HEK293 (cell line): ENCODE measurements around the gene DRD5.

Source experiments
- ZNF350 ChIP-seq: fragments of 450-650 bp; formaldehyde crosslinking; IDR thresholded peaks from 2 replicates; pipeline ENCODE4 v1.5.0; 2017; ENCODE audit warnings: missing biosample characterization, mild to moderate bottlenecking, missing genetic modification characterization
- ZNF776 ChIP-seq: fragments of 450-650 bp; formaldehyde crosslinking; IDR thresholded peaks from 2 replicates; pipeline ENCODE4 v1.5.0; 2017; ENCODE audit warnings: missing biosample characterization, missing genetic modification characterization, borderline replicate concordance

DNA sequence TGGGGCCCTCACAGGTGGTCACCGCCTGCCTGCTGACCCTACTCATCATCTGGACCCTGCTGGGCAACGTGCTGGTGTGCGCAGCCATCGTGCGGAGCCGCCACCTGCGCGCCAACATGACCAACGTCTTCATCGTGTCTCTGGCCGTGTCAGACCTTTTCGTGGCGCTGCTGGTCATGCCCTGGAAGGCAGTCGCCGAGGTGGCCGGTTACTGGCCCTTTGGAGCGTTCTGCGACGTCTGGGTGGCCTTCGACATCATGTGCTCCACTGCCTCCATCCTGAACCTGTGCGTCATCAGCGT, 652 bp downstream of the DRD5 start:
- TF ChIP-seq ZNF350 (tag by site-specific recombination) = no peak
- no peak for TF ChIP-seq ZNF776 (tag by site-specific recombination)
